Activated CD8-positive, alpha-beta memory T cell treated with anti-CD3 and anti-CD28 coated beads, Interleukin-2, amount 50 U/mL, for 4 hours (primary cell): ENCODE data around the gene MTNR1A.

Experiments used
- DNase-seq: peaks from one replicate; pipeline ENCODE4 v3.0.0-alpha.2; 2020

Gene MTNR1A

GRCh38 chr4:186554914-186555827 lies at the start of gene MTNR1A:
TSS of gene MTNR1A (minus strand) at chr4:186555567. CDS start at chr4:186555365, 202 bp downstream.
- no peak for DNase-seq

GRCh38 chr4:186604124-186604807 lies 48.9 kb upstream of the MTNR1A start:
- DNase-seq, result no peak

GRCh38 chr4:186602978-186603377 lies 47.6 kb upstream of the MTNR1A start:
- no peak for DNase-seq

GRCh38 chr4:186599483-186599882 lies 44.1 kb upstream of the MTNR1A start:
- no peak for DNase-seq

- no peak for DNase-seq
Measured at GRCh38 chr4:186598686-186599085, 43.3 kb upstream of the MTNR1A start.

- no peak for DNase-seq
Measured at GRCh38 chr4:186596850-186597390, 41.6 kb upstream of the MTNR1A start.

GRCh38 chr4:186596346-186596745 lies 41.0 kb upstream of the MTNR1A start:
- DNase-seq, result no peak

- DNase-seq, result no peak
Measured at GRCh38 chr4:186593587-186593973, 38.2 kb upstream of the MTNR1A start.

GRCh38 chr4:186592966-186593586 lies 37.7 kb upstream of the MTNR1A start:
- DNase-seq, result no peak

GRCh38 chr4:186592445-186592844 lies 37.1 kb upstream of the MTNR1A start:
- no peak for DNase-seq

- no peak for DNase-seq
Measured at GRCh38 chr4:186591651-186592050, 36.3 kb upstream of the MTNR1A start.

GRCh38 chr4:186588503-186588902 lies 33.1 kb upstream of the MTNR1A start:
- no peak for DNase-seq

GRCh38 chr4:186587416-186588018 lies 32.1 kb upstream of the MTNR1A start:
- DNase-seq, result peak; percentile 58

- no peak for DNase-seq
Measured at GRCh38 chr4:186586205-186586604, 30.8 kb upstream of the MTNR1A start.

- DNase-seq, result no peak
Measured at GRCh38 chr4:186584912-186585311, 29.5 kb upstream of the MTNR1A start.

- DNase-seq, result no peak
Measured at GRCh38 chr4:186581421-186581820, 26.1 kb upstream of the MTNR1A start.

- no peak for DNase-seq
Measured at GRCh38 chr4:186580669-186581068, 25.3 kb upstream of the MTNR1A start.

GRCh38 chr4:186570193-186570996 lies 15.0 kb upstream of the MTNR1A start:
- no peak for DNase-seq

- no peak for DNase-seq
Measured at GRCh38 chr4:186569533-186570192, 14.3 kb upstream of the MTNR1A start.

- DNase-seq, result no peak
Measured at GRCh38 chr4:186566068-186566467, 10.7 kb upstream of the MTNR1A start.

GRCh38 chr4:186563761-186564160 lies 8.4 kb upstream of the MTNR1A start:
- DNase-seq, result no peak

GRCh38 chr4:186561748-186562147 lies 6.4 kb upstream of the MTNR1A start:
- DNase-seq, result no peak
